Measurements from ENCODE around the gene NCS1.
A peak's percentile ranks its signal among the peaks of the same experiment; 100 is the strongest.
"Not testable (repeated sequence)": the region's sequence is repeated elsewhere in the genome, so short reads cannot be mapped to it uniquely, and the experiment has no call there.

Gene NCS1

DNA sequence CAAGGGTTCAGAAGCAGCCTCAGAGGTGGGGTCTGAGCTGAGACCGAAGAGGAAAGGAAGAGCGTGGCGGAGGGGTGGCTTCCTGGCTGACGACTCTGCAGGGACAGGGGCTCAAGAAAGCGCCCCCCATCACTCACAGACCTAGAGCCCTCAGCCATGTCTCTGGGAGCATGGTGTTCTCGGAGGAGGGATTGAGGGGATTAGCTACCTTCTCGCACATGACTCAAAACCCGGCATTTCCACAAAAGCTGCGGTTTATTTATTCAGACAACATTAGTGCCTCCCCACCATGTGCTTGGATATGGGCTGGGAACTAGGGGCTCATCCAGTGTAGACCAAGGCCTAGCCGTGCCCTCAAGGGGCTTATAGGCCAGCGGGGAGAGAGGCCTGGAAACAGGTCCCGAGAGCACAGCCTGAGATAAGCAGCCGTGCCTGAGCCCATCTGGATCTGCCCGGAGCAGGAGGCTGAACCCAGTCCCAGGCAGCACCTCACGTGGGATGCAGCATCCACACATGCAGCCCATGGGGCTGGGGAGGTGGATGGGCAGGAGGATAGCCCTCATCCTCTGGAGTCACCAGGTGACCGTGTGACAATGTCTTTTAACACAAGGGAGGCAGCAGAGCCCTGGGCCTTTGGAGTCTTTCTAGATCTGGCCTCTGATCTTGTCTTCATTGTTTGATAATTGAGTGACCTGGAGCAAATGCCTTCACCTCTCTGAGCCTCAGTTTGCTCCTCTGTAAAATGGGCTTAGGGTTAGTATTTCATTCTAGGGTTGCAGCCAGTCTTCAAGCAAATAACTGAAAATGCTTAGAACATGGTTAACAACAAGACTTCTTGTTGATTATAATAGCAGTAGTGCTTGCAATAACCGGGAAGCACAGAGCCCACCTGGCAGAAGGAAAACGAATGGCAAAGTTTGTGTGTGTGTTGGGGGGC, 92.5 kb downstream of the NCS1 start:
- no peak for DNase-seq (ENCODE audit: low spot score)

DNA sequence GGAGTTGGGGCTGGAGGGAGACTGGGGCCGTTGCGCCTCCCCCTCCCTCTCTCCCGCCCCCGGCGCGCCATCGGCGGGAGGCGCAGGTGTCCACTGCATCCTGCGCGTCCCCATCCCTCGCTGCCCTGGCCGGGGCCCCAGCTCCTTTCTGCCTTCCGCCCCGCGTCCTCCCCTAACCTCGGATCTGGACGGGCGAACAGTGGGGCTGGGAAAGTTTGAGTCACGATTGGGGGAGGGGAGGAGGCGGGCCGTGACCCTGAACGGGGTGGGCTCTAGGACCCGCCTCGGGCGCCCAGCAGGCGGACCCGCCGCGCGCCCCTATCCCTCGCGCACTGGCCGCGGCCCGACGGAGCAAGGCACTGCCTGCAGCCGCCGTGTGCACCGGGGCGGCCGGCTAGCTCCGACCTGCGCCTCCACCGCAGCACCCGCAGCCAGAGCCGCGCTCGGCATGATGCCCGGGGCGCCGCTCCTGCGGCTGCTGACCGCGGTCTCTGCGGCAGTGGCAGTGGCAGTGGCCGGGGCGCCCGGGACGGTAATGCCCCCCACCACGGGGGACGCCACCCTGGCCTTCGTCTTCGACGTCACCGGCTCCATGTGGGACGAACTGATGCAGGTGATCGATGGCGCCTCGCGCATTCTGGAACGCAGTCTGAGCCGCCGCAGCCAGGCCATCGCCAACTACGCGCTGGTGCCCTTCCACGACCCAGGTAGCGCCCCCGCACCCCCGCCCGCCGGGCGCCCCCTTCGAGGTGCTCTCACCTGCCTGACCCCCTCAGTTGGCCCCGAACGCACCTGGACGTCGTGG, 93.4 kb downstream of the NCS1 start, which contains the start of gene HMCN2:
TSS of gene HMCN2 (plus strand) at position 330 of the 805 bp plus-strand sequence. CDS start at position 449, 119 bp downstream.
- DNase-seq (ENCODE audit: low spot score), result no peak

DNA sequence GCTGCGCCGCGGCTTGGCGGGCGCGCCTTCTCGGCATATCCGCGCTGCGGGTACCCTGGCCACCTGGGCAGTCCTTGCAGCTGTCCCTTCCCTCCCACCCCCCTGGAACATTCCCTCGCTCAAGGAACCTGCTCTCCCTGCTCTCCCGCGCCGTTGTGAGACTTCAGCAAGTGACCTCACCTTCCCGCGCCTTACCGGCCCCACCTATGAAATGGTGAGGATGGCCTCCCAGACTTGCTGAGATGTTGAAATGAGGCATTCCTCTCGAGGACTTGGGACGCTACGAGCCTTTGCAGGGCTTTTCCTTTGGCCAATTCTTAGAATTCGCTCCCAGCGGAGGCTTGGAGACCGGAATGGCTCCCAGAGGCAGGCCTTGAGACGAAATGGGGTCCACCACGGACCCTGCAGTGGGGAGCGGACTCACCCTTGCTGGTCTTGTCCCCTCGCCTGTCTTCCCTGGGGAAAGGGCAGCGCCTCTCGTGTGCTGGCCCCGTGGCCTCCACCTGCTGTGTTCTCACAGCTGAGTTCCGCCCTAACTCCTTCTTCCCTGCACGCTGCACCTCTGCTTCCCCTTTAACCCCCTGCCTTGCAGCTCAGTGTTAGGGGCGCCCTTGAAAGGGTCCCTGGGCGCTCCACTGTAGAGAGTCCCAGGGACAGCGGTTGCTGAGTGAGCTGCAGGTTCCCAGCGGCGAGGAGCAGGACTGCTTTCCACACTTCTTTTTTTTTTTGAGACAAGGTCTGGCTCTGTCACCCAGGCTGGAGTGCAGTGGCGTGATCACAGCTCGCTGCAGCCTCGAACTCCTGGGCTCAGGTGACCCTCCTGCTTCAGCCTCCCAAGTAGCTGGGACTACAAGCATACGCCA, 94.3 kb downstream of the NCS1 start:
- no peak for DNase-seq (ENCODE audit: low spot score)

DNA sequence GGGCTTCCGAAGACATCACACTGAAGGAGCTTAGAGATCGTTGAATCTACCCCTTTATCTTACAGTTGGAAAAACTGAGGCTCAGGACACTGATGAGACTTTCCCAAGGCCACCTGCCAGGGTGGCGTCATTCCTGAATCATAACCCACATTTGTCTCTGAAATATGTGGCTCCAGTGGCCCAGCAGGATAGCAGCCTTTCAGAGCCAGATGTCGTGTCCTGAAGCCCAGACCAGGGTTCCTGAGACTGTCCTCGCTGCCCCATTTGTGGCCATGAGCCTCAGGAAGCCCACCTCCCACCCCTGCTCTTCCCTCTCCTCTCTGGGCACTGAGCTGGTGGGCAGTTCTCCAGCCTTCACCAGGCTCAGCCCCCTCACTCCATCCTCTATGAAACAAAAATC, 95.7 kb downstream of the NCS1 start:
- DNase-seq (ENCODE audit: low spot score), result no peak

DNA sequence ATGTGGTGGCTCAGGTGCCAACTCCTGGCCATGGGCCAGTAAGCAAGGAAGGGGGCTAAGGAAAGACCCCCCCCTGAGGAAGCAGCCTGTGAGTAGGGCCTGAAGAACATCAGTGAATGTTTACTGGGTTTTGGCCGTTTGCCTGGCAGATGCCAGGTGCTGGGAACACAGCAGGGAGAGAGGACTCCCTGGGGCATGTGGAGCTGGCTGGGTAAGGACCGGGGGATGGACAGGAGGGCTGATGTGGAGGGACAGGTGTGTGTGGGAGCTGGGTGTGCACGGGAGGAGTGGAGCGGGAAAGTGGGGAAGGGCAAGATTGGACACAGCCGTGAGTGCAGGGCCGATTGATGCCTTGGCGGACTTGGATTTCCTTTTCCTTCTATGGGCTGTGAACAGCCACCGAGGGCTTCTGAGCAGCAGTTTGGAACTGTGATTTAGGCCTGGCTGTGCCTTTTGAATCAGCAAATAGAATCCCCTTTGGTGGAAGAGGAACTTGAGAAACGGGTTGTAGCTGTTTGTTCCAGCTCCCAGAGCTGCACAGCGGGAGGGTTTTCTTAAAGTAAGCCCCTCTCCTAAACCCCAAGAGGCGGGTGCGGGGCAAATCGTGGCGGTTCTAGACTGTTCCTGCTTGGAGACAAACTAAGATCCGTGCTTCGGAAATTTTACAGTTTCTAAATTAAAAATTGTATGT, 96.5 kb downstream of the NCS1 start:
- DNase-seq (ENCODE audit: low spot score), result no peak

DNA sequence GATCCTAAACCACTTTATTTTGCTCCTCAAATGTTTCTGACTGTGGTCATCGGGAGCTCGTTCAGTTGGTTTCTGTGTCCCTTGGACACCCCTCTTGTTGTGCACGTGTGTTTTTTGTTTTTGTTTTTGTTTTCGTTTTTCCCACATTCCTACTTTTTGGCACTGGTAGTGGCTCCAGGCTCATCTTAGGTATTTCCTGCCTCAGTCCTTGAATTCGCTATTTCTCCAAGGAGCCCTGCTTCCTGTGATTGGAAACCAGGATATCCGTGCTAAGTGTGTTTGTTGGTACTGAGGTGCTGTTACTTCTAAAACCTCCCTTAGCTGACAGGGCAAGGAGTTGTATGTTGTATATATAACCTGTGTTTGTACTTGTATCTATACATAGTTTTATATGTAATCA, 99.3 kb downstream of the NCS1 start:
- no peak for DNase-seq (ENCODE audit: low spot score)

DNA sequence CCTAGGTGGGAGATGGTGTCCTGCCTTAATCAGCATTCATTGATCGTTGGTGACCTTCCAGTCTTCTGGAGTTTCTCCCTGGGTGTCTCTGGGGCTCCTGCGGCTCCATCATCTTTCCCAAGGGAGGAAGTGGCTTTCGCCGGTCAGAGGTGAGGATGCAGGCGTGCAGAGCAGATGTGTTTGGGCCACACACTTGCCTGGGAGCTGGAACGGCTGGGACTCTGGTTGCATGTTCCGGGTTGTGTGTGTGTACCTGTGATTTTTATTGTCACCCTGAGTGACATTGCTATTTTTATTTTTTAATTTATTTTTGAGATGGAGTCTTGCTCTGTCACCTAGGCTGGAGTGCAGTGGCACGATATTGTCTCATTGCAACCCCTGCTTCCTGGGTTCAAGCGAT, 103.0 kb downstream of the NCS1 start:
- no peak for DNase-seq (ENCODE audit: low spot score)

DNA sequence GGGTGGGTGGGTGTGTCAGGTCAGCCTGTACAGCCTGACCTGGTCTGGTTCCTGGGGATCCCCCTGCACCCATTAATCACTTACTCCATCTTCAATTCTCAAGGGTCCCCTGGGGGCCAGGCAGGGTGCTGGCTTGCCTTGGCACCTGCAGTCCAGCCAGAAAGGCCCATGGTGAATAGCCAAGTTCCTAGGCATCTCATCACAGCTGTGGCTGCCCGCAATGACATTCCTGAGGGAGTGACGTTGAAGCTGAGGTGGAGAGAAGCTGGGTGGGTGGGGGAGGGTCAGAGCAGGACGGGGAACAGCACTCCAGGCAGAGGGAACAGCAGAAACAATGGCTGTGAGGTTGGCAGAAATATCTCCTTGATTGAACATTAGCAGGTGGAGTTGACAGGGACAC, 103.9 kb downstream of the NCS1 start:
- peak; percentile 19 for DNase-seq (ENCODE audit: low spot score)

DNA sequence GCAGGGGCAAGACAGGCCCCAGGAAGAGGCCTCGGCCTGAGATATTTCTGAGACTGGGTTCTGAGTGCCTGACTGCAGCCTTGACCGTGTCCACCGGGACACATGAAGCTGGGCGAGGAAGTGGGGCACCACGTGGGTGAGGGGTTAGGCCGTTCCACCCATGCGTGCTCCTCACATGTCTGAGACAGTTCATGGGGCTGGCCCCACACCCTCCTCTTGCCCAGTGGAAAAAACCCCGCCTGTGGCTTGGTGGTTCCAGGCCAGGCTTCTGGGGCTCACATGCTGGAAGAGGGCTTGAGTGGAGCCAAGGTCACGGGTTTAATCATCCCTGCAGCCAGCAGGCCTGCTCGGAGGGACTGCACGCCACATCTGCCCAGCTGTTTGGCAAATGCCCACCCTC, 104.8 kb downstream of the NCS1 start:
- DNase-seq (ENCODE audit: low spot score), result no peak

DNA sequence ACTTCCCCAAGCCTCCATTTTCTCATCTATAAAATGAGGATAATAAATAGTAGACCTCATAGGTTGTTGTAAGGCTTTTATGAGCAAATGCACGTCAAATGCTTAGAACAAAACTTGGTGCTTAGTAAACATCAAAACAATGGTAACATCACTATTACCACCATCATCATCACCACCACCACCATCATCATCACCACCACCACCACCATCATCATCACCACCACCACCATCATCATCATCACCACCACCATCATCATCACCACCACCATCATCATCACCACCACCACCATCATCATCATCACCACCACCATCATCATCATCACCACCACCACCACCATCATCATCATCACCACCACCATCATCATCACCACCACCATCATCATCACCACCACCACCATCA, 105.3 kb downstream of the NCS1 start:
- DNase-seq (ENCODE audit: low spot score), result not testable (repeated sequence)

DNA sequence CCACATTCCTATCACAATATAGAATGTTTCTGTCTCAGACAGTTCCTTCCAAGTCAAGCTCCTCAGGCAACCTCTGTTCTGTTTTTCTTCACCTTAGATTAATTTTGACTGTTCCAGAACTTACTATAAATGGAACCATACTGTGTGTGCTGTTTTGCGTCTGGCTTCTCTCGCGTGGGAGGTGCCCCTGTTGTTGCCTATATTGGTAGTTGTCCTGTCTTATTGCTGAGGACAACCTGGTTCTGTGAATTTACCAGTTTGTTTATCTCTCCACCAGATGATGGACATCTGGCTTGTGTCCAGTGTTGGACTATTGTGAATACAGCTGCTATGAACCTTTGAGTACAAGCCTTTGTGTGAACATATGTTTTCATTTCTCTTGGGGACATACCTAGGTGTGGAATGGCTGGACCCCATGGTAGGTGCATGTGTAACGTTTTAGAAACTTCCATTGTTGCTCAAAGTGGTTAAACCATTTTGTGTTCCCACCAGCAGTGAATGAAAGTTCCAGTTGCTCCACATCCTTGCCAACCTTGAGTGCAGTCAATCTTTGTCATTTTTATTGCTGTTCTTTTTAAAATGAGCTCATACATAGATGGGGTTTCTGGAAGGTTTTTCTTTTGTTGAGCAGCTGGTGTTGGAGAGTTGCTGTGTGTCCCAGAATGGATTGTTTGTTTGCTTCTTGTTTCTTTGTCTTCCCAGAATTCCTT, 111.5 kb downstream of the NCS1 start:
- no peak for DNase-seq (ENCODE audit: low spot score)

DNA sequence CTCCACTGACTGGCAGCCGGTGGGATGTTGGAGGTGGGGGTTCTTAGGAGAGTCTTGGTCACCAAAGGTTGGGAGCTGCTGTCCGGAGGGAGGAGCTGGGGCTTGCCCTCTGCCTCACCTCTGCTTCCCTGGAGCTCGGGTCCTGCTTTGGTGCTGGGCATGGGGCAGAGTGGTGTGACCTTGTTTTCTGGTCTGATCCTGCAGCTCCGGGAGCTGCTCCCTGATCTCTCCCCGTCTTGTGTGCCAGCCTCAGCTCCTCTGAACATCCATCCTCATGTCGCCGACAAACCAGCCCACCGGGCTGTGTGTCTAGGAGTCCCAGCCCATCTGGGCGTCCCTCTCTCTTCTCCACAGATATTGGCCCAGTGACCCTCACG, 112.0 kb downstream of the NCS1 start:
- no peak for DNase-seq (ENCODE audit: low spot score)

DNA sequence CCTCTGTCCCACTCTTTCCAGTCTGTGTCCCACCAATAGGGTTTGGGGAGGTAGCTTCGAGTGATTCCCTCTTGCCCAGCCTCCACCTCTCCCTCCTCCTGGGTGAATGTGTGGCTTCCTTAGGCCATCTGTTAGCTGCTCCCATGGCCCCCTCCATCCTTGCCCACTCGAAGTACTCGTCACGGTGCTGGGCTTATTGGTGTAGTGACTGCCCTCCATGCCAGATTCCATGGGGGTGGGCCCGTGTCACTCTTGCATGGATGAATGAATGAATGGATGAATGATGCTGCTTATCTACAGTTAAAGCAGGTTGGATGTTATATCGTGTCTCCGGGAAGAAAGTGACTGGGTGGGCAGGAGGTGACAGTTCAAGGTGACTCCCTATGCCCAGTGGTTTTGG, 112.5 kb downstream of the NCS1 start:
- no peak for DNase-seq (ENCODE audit: low spot score)

DNA sequence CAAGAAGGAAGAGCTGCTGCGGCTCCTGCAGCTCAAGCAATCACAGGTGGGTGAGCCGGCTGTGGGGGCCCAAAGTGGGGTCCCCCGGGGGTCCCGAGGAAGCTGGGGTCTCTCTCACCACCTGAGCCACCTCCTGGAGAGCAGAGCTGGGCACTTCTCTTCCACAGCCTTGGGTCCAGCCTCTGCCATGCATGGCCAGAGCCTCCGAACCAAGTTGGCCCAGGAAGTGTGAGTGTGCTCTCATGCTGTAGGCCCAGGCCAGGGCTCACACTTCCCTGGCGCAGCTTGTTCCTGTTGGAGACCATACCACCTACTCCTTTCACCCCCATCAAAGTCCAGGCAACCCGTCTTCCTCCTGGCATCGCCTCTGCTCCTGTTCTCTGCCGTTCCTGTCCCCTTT, 113.1 kb downstream of the NCS1 start:
- DNase-seq (ENCODE audit: low spot score), result no peak

DNA sequence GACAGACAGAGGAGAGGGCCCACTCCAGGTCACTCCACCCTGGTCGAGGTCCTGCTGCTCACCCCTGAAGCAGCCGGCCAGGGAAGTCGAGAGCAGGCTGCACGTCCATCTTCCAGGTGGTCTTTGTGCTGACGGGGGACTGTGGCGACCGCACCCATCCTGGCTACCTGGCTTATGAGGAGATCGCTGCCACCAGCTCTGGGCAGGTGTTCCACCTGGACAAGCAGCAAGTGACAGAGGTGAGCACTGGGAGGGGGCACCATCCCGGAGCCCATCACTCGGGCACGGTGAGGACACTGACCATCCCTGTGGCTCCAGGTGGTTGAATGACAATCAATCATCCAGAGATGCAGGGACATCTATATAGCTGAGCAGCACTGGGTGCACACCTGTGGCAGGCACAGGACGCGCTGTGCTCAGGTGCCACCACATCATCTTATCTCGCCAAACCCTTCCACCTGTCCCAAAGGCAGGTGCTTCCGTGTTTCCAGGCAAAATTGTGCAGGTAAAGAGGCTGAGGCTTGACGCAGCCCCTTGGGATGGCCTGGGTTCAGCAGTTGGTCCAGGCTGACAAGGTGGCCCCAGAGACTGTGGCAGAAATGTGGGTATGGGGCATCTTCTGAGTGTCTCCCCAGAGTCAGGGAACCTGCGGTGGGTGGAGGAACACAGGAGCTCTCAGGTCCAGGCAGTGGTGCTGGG, 114.0 kb downstream of the NCS1 start:
- no peak for DNase-seq (ENCODE audit: low spot score)

Measured in SW480 (cell line).